Esophagus squamous epithelium (tissue), 5 donors: ENCODE data around the gene PDE7B. TPM values are rescaled to one million over a fixed set of nuclear protein-coding genes. Genes with fewer than 3 reads are reported as not detected.

Experiments used
- DNase-seq: peaks from one replicate; lab custom pipeline; 2025; lab: John Stamatoyannopoulos, UW
- H3K27ac ChIP-seq, 4 donors: fragments of 200-600 bp; sonication (generic); one replicate each; pipeline ENCODE4 v1.5.1; 2016 to 2019; ENCODE audit warnings: mild to moderate bottlenecking in 1 of 4
- H3K27me3 ChIP-seq, 4 donors: fragments of 200-600 bp; sonication (generic); 1 replicate in 3 of 4; 2 replicates in 1 of 4; pipeline versions ENCODE4 v1.5.1 to v1.6.0; 2017 to 2021; ENCODE audit warnings: antibody characterized with exemption in 1 of 4
- H3K36me3 ChIP-seq, 3 donors: fragments of 200-600 bp; sonication (generic); one replicate each; pipeline ENCODE4 v1.5.1; 2016 to 2019
- H3K4me1 ChIP-seq, 3 donors: fragments of 200-600 bp; sonication (generic); one replicate each; pipeline ENCODE4 v1.5.1; 2017 to 2019
- H3K4me3 ChIP-seq, 4 donors: fragments of 200-600 bp; sonication (generic); 1 replicate in 3 of 4; 2 replicates in 1 of 4; pipeline ENCODE4 v1.5.1; 2016 to 2019; ENCODE audit warnings: mild to moderate bottlenecking in 2 of 4, moderate library complexity in 1 of 4
- H3K9me3 ChIP-seq, 3 donors: fragments of 200-600 bp; sonication (generic); one replicate each; pipeline ENCODE4 v1.5.1; 2016 to 2019
- CTCF ChIP-seq, 6 experiments: fragments of 450-650 bp in 4 of 6; fragments of 200-600 bp in 2 of 6; sonication (generic) in 2 of 6; IDR thresholded peaks; one replicate each; pipeline ENCODE4 v1.5.1; 2016 to 2019; ENCODE audit warnings: antibody characterized with exemption in 6 of 6, mild to moderate bottlenecking in 4 of 6, moderate library complexity in 4 of 6
- POLR2A ChIP-seq, 4 donors: fragments of 450-650 bp; IDR thresholded peaks; one replicate each; pipeline ENCODE4 v1.6.1; 2017; ENCODE audit warnings: antibody characterized with exemption in 4 of 4, mild to moderate bottlenecking in 4 of 4, moderate library complexity in 3 of 4
- WGBS, 2 donors: methylation state at CpG; one replicate each; pipeline ENCODE4 v1.1.5; 2018; 5-methylcytosine and 5-hydroxymethylcytosine counted together
- intact Hi-C: fragments of 100-400 bp; cut with DNase I; formaldehyde crosslinking; loops from one replicate; pipeline ENCODE4 v1.15.0; 2022
- total RNA-seq, 4 donors: library from RNA; depleted of rRNA; stranded (reverse); fragments of >200 nt; gene quantifications; one replicate each; pipeline ENCODE4 v1.1.0, GENCODE V29; 2016
- donor health status: DM: yes; HTN: yes; CAD: no.

The PDE7B gene
- total RNA-seq, 4 donors from 2014 or later, result 0.08 to 6.1 (median 0.47) TPM

DNA sequence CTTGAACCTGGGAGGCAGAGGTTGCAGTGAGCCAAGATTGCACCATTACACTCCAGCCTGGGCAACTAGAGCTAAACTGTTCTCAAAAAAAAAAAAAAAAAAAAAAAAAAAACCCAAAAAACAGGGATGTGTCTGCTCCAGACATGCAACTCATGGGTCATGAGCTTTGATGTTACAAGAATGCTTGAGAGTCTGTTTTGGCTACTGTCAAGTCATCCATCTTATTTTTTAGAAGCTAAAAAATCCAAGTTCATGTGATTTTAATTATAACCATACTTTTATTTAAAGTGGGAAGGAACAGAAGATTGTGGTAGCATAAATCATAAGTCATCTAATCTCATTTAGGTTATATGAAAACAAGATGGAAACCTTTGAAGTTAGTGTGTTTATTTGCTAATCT is 120.6 kb downstream of the PDE7B start:
- intact Hi-C loops, result no loop called here
- H3K4me3 ChIP-seq, result no peak overlapping the region
- H3K27ac ChIP-seq, result no peak overlapping the region
- H3K9me3 ChIP-seq, result no peaks in the 10 kb centered on the region
- H3K4me1 ChIP-seq, result no peaks in the 10 kb centered on the region
- no peaks in the 10 kb centered on the region for H3K27me3 ChIP-seq
- no peak for DNase-seq
- no peak for TF ChIP-seq POLR2A (IDR thresholded peaks at IDR 0.05)
- no peak for TF ChIP-seq CTCF (IDR thresholded peaks at IDR 0.05)
- no peaks in the 10 kb centered on the region for H3K36me3 ChIP-seq

DNA sequence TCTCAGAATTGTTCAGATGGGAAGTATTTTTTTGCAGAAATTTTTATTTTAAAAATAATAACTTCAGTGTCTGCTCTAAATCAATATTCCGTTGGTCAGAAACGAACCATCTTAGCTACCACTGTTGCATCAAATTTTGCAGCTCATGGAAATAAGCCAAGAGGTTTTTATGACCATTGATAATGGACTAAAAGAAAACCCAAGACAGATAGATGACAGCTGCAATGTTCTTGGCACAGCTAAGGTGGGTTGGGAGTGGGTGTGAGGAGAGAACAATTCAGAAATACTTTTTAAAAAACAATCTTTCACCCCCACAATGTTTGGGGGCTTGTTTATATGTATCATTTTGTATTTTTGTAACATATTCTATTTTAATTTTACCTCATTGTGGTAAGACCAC is 121.1 kb downstream of the PDE7B start:
- TF ChIP-seq CTCF (IDR thresholded peaks at IDR 0.05), result no peak
- no peak for TF ChIP-seq POLR2A (IDR thresholded peaks at IDR 0.05)
- intact Hi-C loops, result no loop called here
- Histone ChIP-seq H3K27ac (no peak overlapping the region), H3K9me3 (no peaks in the 10 kb centered on the region), H3K36me3 (no peaks in the 10 kb centered on the region), H3K4me1 (no peaks in the 10 kb centered on the region), H3K27me3 (no peaks in the 10 kb centered on the region), H3K4me3 (no peak overlapping the region)
- no peak for DNase-seq
- WGBS, 2 donors, result 65 to 88% methylated on average over 2 of the region's 2 CpGs

DNA sequence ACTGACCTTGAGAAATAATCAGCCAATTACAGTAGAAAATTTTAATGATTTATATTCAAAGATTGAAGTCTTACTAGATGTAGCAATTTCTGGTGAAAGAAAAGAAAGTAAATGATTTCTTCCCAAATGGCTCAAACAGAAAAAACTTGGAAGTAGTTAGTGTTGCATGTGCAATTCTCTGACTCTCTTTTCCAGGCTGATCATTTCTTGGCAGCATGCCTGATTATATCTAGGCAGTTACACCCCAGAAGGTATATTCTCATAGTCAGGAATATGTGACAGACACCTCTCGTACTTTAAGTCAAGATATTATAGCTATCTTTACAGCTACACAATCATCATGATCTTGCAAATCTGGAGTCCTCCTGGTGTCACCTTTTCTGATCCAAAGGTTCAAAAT is 122.9 kb downstream of the PDE7B start:
- no peak overlapping the region for H3K4me3 ChIP-seq
- TF ChIP-seq CTCF (IDR thresholded peaks at IDR 0.05), result no peak
- no peak for TF ChIP-seq POLR2A (IDR thresholded peaks at IDR 0.05)
- no peaks in the 10 kb centered on the region for H3K4me1 ChIP-seq
- 0 to 87% methylated on average over 1 of the region's 1 CpG for WGBS, 2 donors
- H3K36me3 ChIP-seq, result no peaks in the 10 kb centered on the region
- no peak for DNase-seq
- no peak overlapping the region for H3K27ac ChIP-seq
- no peaks in the 10 kb centered on the region for H3K27me3 ChIP-seq
- intact Hi-C loops, result no loop called here
- no peaks in the 10 kb centered on the region for H3K9me3 ChIP-seq

- no peak for DNase-seq
- Histone ChIP-seq H3K27ac (no peak overlapping the region), H3K4me3 (no peak overlapping the region), H3K9me3 (no peaks in the 10 kb centered on the region), H3K4me1 (no peaks in the 10 kb centered on the region), H3K27me3 (no peaks in the 10 kb centered on the region), H3K36me3 (no peaks in the 10 kb centered on the region)
- intact Hi-C loops, result no loop called here
- no peak for TF ChIP-seq POLR2A (IDR thresholded peaks at IDR 0.05)
- no peak for TF ChIP-seq CTCF (IDR thresholded peaks at IDR 0.05)
These were observed 125.1 kb downstream of the PDE7B start for GRCh38 chr6:135976585-135976984.

GRCh38 chr6:135983093-135983492 is 131.6 kb downstream of the PDE7B start:
- no peak for TF ChIP-seq POLR2A (IDR thresholded peaks at IDR 0.05)
- TF ChIP-seq CTCF (IDR thresholded peaks at IDR 0.05), result no peak
- WGBS, 2 donors, result 64 to 75% methylated on average over 3 of the region's 3 CpGs
- intact Hi-C loops, result no loop called here
- H3K9me3 ChIP-seq, result no peaks in the 10 kb centered on the region
- H3K27me3 ChIP-seq, result no peaks in the 10 kb centered on the region
- no peak overlapping the region for H3K4me3 ChIP-seq
- no peaks in the 10 kb centered on the region for H3K4me1 ChIP-seq
- H3K36me3 ChIP-seq, result no peaks in the 10 kb centered on the region
- DNase-seq, result no peak
- H3K27ac ChIP-seq, result no peak overlapping the region
